Esophagus squamous epithelium (tissue), 4 donors: ENCODE measurements around the gene ORMDL3.

Experiments used
- CTCF ChIP-seq, 6 experiments: fragments of 450-650 bp in 4 of 6; fragments of 200-600 bp in 2 of 6; sonication (generic) in 2 of 6; IDR thresholded peaks; one replicate each; pipeline ENCODE4 v1.5.1; 2016 to 2019; ENCODE audit warnings: antibody characterized with exemption in 6 of 6, mild to moderate bottlenecking in 4 of 6, moderate library complexity in 4 of 6
- POLR2A ChIP-seq, 4 donors: fragments of 450-650 bp; IDR thresholded peaks; one replicate each; pipeline ENCODE4 v1.6.1; 2017; ENCODE audit warnings: antibody characterized with exemption in 4 of 4, mild to moderate bottlenecking in 4 of 4, moderate library complexity in 3 of 4

DNA sequence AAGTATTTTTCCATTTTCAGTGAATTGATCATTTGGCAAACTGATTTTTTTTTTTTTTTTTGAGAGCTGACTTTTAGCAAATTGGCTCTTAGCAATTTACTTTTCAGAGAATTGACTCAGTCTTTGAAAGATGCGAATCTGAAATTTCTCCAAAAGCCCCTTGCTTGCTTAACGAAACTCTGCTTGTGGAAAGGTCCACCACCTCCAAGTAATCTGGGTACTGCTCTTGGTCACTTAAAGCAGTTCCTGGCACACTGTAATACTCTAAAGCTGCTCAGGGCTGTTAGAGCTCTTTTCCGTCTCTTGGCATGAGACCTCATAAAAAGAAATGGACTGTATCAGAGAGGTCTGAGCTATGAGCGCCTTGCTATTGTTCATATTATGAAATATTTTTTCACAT, 11.8 kb downstream of the ORMDL3 start:
- TF ChIP-seq POLR2A (IDR thresholded peaks at IDR 0.05) (no peak), CTCF (IDR thresholded peaks at IDR 0.05) (no peak)
